Measurements from ENCODE around the gene SCYL1. TPM values are rescaled to one million over a fixed set of nuclear protein-coding genes. Genes with fewer than 3 reads are reported as not detected.

The SCYL1 gene
- total RNA-seq, 1 experiment from 2014 or later, result 39.1 TPM

DNA sequence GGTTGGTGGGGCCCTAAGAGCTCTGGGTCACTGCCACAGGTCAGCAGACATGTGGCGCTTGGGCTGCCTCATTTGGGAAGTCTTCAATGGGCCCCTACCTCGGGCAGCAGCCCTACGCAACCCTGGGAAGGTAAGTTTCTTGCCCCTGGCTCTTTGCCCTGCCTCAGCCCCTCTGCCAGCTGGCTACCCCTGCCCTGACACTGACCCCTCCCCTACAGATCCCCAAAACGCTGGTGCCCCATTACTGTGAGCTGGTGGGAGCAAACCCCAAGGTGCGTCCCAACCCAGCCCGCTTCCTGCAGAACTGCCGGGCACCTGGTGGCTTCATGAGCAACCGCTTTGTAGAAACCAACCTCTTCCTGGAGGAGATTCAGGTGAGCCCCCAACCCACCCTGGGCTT is 1.9 kb downstream of the SCYL1 start:
- H3K4me2 ChIP-seq (ENCODE audit: low read depth, low read length, poor library complexity, severe bottlenecking), result no peak overlapping the region
- H3K27ac ChIP-seq (ENCODE audit: low read length), result no peak overlapping the region
- H3K9me3 ChIP-seq (ENCODE audit: low read length), result no peaks in the 10 kb centered on the region
- 0 out of 2 replicates have a peak, but pooled peaks cover 6% of the 10 kb centered on the region for H4K20me1 ChIP-seq (ENCODE audit: insufficient read depth, low read depth, low read length)
- no peak overlapping the region for H3K4me3 ChIP-seq (ENCODE audit: low read length)
- no peak overlapping the region for H2AFZ ChIP-seq (ENCODE audit: low read length)
- H3K36me3 ChIP-seq (ENCODE audit: insufficient read depth, low read length), result peaks cover 11% of the 10 kb centered on the region; the same call in 1 of the 2 replicates
- H3K9ac ChIP-seq (ENCODE audit: low read length), result peak overlapping the region; percentile 86; the same call in 1 of the 2 replicates
- H3K9me2 ChIP-seq (replicated peaks; ENCODE audit: insufficient read depth, low read length), result no peaks in the 10 kb centered on the region
- H3K4me1 ChIP-seq (ENCODE audit: low read length), result peaks cover 24% of the 10 kb centered on the region
- H3K79me2 ChIP-seq (ENCODE audit: low read length), result peaks cover 22% of the 10 kb centered on the region
- DNase-seq, result no peak
- no peaks in the 10 kb centered on the region for H3K27me3 ChIP-seq (ENCODE audit: low read length)

DNA sequence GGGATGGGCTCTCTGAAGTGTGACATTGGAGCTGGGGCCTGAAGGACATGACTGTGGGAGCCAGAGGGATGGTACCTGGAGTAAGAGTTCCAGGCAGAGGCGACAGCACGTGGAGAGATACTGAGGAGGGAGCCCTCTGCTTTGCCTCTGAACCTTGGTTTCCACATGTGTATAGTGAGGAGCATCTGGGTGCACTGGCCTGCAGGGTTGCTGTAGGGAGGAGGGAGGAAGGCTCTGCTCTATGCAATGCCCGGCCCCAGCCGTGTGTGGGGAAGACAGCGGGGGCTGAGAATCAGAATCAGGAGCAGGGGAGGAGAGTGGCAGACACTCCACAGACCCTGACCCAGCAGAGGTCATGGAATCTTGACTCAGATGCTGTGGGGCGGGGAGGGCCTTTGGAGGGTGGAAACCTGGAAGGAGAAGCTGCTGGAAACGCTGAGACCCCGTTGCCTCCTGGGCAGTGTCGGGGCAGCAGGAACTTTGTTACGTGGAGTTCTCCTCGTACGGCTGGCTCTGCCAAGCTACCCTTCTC is 4.0 kb downstream of the SCYL1 start:
- no peak overlapping the region for H3K4me2 ChIP-seq (ENCODE audit: low read depth, low read length, poor library complexity, severe bottlenecking)
- no peaks in the 10 kb centered on the region for H3K9me3 ChIP-seq (ENCODE audit: low read length)
- H3K4me1 ChIP-seq (ENCODE audit: low read length), result peaks cover 15% of the 10 kb centered on the region
- no peaks in the 10 kb centered on the region for H3K27me3 ChIP-seq (ENCODE audit: low read length)
- no peak overlapping the region for H3K4me3 ChIP-seq (ENCODE audit: low read length)
- no peak overlapping the region for H2AFZ ChIP-seq (ENCODE audit: low read length)
- DNase-seq, result no peak
- H3K9me2 ChIP-seq (replicated peaks; ENCODE audit: insufficient read depth, low read length), result no peaks in the 10 kb centered on the region
- peaks cover 11% of the 10 kb centered on the region; the same call in 1 of the 2 replicates for H3K36me3 ChIP-seq (ENCODE audit: insufficient read depth, low read length)
- no peak overlapping the region for H3K9ac ChIP-seq (ENCODE audit: low read length)
- H4K20me1 ChIP-seq (ENCODE audit: insufficient read depth, low read depth, low read length), result 0 out of 2 replicates have a peak, but pooled peaks cover 6% of the 10 kb centered on the region
- H3K27ac ChIP-seq (ENCODE audit: low read length), result no peak overlapping the region
- peaks cover 22% of the 10 kb centered on the region for H3K79me2 ChIP-seq (ENCODE audit: low read length)

DNA sequence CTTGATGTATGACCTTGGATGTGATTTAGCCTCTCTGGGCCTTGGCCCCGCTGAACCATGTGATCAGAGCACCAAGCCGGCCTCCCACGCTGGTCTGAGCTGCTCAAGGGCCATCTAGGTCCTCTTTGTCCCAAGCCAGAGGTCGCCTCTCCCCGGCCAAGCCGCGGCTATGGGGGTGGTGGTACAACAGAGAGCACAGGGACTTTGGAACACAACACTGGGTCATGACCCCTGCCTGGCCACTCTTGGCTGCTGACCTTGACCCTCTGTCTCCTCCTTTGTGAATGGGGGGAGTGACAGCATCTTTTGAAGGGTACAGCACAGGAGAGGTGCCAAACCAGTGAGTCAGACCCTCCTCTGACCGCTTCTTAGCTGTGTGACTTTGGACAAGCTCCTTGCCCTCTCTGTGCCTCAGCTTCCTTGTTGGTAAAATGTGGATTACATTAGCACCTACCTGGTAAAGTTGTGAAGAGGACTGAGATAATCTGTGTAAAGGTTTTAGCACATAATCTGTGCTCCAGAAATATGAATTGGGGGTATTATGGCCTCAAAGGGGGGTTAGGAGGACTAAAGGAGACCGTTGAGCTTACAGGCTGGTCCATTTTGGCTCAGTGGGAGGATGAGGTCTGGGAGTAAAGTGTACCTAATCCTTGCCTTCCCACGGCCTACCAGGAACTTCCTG is 4.7 kb downstream of the SCYL1 start:
- H3K36me3 ChIP-seq (ENCODE audit: insufficient read depth, low read length), result peaks cover 11% of the 10 kb centered on the region; the same call in 1 of the 2 replicates

DNA sequence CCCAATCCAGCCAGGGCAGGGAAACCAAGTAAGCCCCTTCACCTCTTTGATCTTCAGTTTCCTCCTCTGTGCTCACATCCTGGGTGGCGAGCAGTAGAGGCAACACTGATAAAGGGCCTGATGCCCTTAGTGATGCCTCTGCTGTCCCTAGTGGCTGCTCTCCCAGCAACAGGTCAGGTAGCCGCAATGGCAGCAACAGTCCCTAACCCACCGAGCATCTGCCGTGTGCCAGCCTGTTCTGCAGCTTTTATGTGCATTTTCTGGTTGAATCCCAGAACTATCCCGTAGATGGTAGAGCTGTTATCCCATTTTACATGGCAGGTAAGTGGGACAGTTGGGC is 5.2 kb downstream of the SCYL1 start:
- Histone ChIP-seq H3K4me1 (ENCODE audit: low read length) (peaks cover 10% of the 10 kb centered on the region), H3K4me3 (ENCODE audit: low read length) (no peak overlapping the region), H3K79me2 (ENCODE audit: low read length) (peaks cover 20% of the 10 kb centered on the region), H4K20me1 (ENCODE audit: insufficient read depth, low read depth, low read length) (no peaks in the 10 kb centered on the region), H3K4me2 (ENCODE audit: low read depth, low read length, poor library complexity, severe bottlenecking) (no peak overlapping the region), H3K9me2 (replicated peaks; ENCODE audit: insufficient read depth, low read length) (no peaks in the 10 kb centered on the region), H2AFZ (ENCODE audit: low read length) (no peak overlapping the region), H3K9me3 (ENCODE audit: low read length) (no peaks in the 10 kb centered on the region), H3K27me3 (ENCODE audit: low read length) (no peaks in the 10 kb centered on the region), H3K9ac (ENCODE audit: low read length) (no peak overlapping the region), H3K36me3 (ENCODE audit: insufficient read depth, low read length) (peaks cover 11% of the 10 kb centered on the region; the same call in 1 of the 2 replicates), H3K27ac (ENCODE audit: low read length) (no peak overlapping the region)
- DNase-seq, result peak; percentile 62

More for the DNA sequence above, 4.7 kb downstream of the SCYL1 start:
- Histone ChIP-seq H3K4me2 (ENCODE audit: low read depth, low read length, poor library complexity, severe bottlenecking) (no peak overlapping the region), H3K4me1 (ENCODE audit: low read length) (peaks cover 10% of the 10 kb centered on the region), H2AFZ (ENCODE audit: low read length) (no peak overlapping the region), H3K79me2 (ENCODE audit: low read length) (peaks cover 22% of the 10 kb centered on the region), H3K27me3 (ENCODE audit: low read length) (no peaks in the 10 kb centered on the region), H3K9me3 (ENCODE audit: low read length) (no peaks in the 10 kb centered on the region), H3K9me2 (replicated peaks; ENCODE audit: insufficient read depth, low read length) (no peaks in the 10 kb centered on the region), H3K9ac (ENCODE audit: low read length) (no peak overlapping the region), H3K27ac (ENCODE audit: low read length) (no peak overlapping the region), H3K4me3 (ENCODE audit: low read length) (no peak overlapping the region), H4K20me1 (ENCODE audit: insufficient read depth, low read depth, low read length) (no peaks in the 10 kb centered on the region)
- DNase-seq, result no peak

DNA sequence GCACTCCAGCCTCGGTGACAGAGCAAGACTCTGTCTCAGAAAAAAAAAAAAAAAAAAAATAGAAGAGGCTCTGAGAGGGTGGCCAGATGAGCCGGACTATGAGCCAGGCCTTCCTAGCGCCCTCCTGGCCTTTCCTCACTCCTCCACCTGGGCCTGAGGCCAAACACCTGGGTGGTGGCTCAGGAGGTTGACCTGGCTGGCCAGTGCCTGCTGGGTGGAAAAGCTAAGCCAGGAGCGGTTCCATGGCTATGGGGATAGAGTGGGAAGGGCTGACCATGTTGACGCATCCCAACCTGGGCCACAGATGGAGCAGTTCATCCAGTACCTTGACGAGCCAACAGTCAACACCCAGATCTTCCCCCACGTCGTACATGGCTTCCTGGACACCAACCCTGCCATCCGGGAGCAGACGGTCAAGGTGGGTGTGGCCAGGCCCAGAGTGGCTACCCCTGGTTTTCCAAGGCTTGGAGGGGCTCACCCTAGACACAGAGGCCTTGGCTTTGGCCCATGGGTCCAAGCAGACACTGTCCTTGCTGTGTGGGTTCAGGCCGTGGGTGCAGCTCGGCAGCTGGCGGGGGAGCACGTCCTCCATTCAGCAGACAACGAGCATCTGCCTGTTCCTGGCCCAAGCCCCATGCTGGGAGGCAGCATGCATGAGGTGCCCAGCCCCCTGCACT is 7.6 kb downstream of the SCYL1 start:
- no peak overlapping the region for H3K9ac ChIP-seq (ENCODE audit: low read length)
- H3K79me2 ChIP-seq (ENCODE audit: low read length), result no peaks in the 10 kb centered on the region
- peaks cover 7% of the 10 kb centered on the region; the same call in 1 of the 2 replicates for H3K36me3 ChIP-seq (ENCODE audit: insufficient read depth, low read length)
- H3K27me3 ChIP-seq (ENCODE audit: low read length), result no peaks in the 10 kb centered on the region
- H3K9me2 ChIP-seq (replicated peaks; ENCODE audit: insufficient read depth, low read length), result no peaks in the 10 kb centered on the region
- H3K27ac ChIP-seq (ENCODE audit: low read length), result no peak overlapping the region
- no peak for DNase-seq
- H3K9me3 ChIP-seq (ENCODE audit: low read length), result no peaks in the 10 kb centered on the region
- no peak overlapping the region for H3K4me3 ChIP-seq (ENCODE audit: low read length)
- H3K4me2 ChIP-seq (ENCODE audit: low read depth, low read length, poor library complexity, severe bottlenecking), result no peak overlapping the region
- no peak overlapping the region for H2AFZ ChIP-seq (ENCODE audit: low read length)
- no peaks in the 10 kb centered on the region for H3K4me1 ChIP-seq (ENCODE audit: low read length)
- H4K20me1 ChIP-seq (ENCODE audit: insufficient read depth, low read depth, low read length), result no peaks in the 10 kb centered on the region

DNA sequence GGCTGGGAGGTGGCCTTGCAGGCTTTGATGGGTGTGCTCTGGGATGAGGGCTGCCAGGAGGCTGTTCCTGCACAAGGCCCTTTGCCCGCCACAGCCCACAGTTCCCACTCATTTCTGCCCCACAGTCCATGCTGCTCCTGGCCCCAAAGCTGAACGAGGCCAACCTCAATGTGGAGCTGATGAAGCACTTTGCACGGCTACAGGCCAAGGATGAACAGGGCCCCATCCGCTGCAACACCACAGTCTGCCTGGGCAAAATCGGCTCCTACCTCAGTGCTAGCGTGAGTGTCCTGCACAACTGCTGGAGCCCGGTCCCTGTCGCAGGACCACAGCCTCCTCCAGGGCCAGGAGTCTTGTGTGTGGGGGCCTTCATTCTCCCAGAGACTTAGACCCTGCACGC is 10.2 kb downstream of the SCYL1 start:
- H4K20me1 ChIP-seq (ENCODE audit: insufficient read depth, low read depth, low read length), result no peaks in the 10 kb centered on the region
- H3K27me3 ChIP-seq (ENCODE audit: low read length), result no peaks in the 10 kb centered on the region
- H3K79me2 ChIP-seq (ENCODE audit: low read length), result no peaks in the 10 kb centered on the region
- H3K4me1 ChIP-seq (ENCODE audit: low read length), result peaks cover 7% of the 10 kb centered on the region
- no peaks in the 10 kb centered on the region for H3K9me3 ChIP-seq (ENCODE audit: low read length)
- H3K9ac ChIP-seq (ENCODE audit: low read length), result no peak overlapping the region
- no peak overlapping the region for H3K4me3 ChIP-seq (ENCODE audit: low read length)
- no peak for DNase-seq
- H3K36me3 ChIP-seq (ENCODE audit: insufficient read depth, low read length), result peaks cover 4% of the 10 kb centered on the region; the same call in 1 of the 2 replicates
- H2AFZ ChIP-seq (ENCODE audit: low read length), result no peak overlapping the region
- no peak overlapping the region for H3K4me2 ChIP-seq (ENCODE audit: low read depth, low read length, poor library complexity, severe bottlenecking)
- no peak overlapping the region for H3K27ac ChIP-seq (ENCODE audit: low read length)
- no peaks in the 10 kb centered on the region for H3K9me2 ChIP-seq (replicated peaks; ENCODE audit: insufficient read depth, low read length)

DNA sequence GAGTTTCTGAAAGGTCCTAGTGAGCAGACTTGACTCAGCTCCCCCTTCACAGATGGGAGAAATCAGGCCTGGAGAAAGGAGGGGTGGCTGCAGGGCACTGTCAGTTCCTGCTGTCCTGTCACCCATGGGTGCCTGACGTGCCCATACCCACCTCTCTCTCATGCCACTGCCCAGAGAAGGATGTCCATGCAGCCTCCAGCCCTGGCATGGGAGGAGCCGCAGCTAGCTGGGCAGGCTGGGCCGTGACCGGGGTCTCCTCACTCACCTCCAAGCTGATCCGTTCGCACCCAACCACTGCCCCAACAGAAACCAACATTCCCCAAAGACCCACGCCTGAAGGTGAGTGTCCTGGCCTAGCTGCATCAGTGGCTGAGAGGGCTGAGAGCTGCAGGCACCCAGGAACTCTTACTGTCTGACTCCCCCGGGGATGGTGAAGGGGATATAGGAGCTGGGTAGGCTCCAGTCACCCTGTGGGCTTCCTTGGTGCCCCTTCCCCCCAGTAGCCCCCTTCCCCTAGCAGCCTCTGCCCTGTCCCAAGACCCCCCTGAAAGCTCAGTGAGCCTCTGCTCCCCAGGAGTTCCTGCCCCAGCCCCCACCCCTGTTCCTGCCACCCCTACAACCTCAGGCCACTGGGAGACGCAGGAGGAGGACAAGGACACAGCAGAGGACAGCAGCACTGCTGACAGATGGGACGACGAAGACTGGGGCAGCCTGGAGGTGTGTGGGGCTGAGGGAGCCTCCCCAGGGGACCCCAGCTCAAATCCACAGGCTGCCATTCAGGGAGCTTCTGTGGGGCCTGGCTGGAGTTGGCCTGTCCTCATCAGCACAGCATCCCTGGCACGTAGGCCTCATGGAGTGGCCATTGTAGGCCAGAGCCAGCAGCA is 11.8 kb downstream of the SCYL1 start:
- H3K4me2 ChIP-seq (ENCODE audit: low read depth, low read length, poor library complexity, severe bottlenecking), result no peak overlapping the region
- no peak overlapping the region for H3K9ac ChIP-seq (ENCODE audit: low read length)
- DNase-seq, result no peak
- H3K79me2 ChIP-seq (ENCODE audit: low read length), result no peaks in the 10 kb centered on the region
- H4K20me1 ChIP-seq (ENCODE audit: insufficient read depth, low read depth, low read length), result no peaks in the 10 kb centered on the region
- no peak overlapping the region for H3K4me3 ChIP-seq (ENCODE audit: low read length)
- H3K36me3 ChIP-seq (ENCODE audit: insufficient read depth, low read length), result no peaks in the 10 kb centered on the region
- H3K9me3 ChIP-seq (ENCODE audit: low read length), result no peaks in the 10 kb centered on the region
- no peak overlapping the region for H2AFZ ChIP-seq (ENCODE audit: low read length)
- H3K27me3 ChIP-seq (ENCODE audit: low read length), result no peaks in the 10 kb centered on the region
- H3K4me1 ChIP-seq (ENCODE audit: low read length), result peaks cover 22% of the 10 kb centered on the region
- H3K27ac ChIP-seq (ENCODE audit: low read length), result no peak overlapping the region
- H3K9me2 ChIP-seq (replicated peaks; ENCODE audit: insufficient read depth, low read length), result no peaks in the 10 kb centered on the region

DNA sequence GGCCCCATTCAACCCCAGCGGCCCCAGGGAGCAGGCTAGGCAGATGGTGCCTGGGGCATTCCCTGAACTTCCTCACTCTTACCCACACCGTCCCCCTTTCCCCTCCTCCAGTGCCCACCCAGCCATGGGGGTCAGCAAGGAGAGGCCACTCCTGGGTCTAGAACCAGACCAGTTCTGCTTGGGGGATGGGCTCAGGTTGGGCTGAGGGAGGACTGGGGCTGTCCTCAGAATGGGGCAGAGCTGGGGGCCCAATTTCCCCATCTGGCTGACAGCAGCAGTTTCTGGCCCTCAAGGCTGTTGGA is 12.4 kb downstream of the SCYL1 start:
- no peak for DNase-seq
- Histone ChIP-seq H4K20me1 (ENCODE audit: insufficient read depth, low read depth, low read length) (no peaks in the 10 kb centered on the region), H3K27me3 (ENCODE audit: low read length) (no peaks in the 10 kb centered on the region), H3K4me3 (ENCODE audit: low read length) (no peak overlapping the region), H2AFZ (ENCODE audit: low read length) (no peak overlapping the region), H3K36me3 (ENCODE audit: insufficient read depth, low read length) (no peaks in the 10 kb centered on the region), H3K9ac (ENCODE audit: low read length) (no peak overlapping the region), H3K9me2 (replicated peaks; ENCODE audit: insufficient read depth, low read length) (no peaks in the 10 kb centered on the region), H3K27ac (ENCODE audit: low read length) (no peak overlapping the region), H3K4me1 (ENCODE audit: low read length) (peaks cover 22% of the 10 kb centered on the region), H3K79me2 (ENCODE audit: low read length) (no peaks in the 10 kb centered on the region), H3K4me2 (ENCODE audit: low read depth, low read length, poor library complexity, severe bottlenecking) (no peak overlapping the region), H3K9me3 (ENCODE audit: low read length) (no peaks in the 10 kb centered on the region)
